ELR (cell line): ENCODE measurements around the gene CKMT1A.

Experiments used
- DNase-seq: peaks from one replicate; pipeline ENCODE4 v3.0.0-alpha.2; 2015; ENCODE audit warnings: low read depth

The CKMT1A gene

GRCh38 chr15:43748376-43748775, 54.7 kb downstream of the CKMT1A start:
- DNase-seq, result peak; percentile 22
